Fibroblast of lung (primary cell): ENCODE data around the gene DUSP28. TPM values are rescaled to one million over a fixed set of nuclear protein-coding genes. Genes with fewer than 3 reads are reported as not detected.

ENCODE experiments used
- DNase-seq, 2 donors: peaks; one replicate each; pipeline versions ENCODE4 v3.0.0 to v3.0.0-alpha.2; 2010; ENCODE audit warnings: low read depth in 2 of 2
- H2AFZ ChIP-seq: 2 replicates; pipeline ENCODE4 v1.5.1; 2012; ENCODE audit warnings: low read length, control low read depth, inconsistent platforms
- H3K27ac ChIP-seq: 2 replicates; pipeline ENCODE4 v1.5.1; 2011; ENCODE audit warnings: low read length, control low read depth; ENCODE audit not compliant: insufficient read depth
- H3K27me3 ChIP-seq: 2 replicates; pipeline ENCODE4 v1.5.1; 2011; ENCODE audit warnings: mild to moderate bottlenecking, low read length; ENCODE audit not compliant: control insufficient read depth, insufficient read depth
- H3K36me3 ChIP-seq: 2 replicates; pipeline ENCODE4 v1.5.1; 2011; ENCODE audit warnings: low read length; ENCODE audit not compliant: control insufficient read depth, insufficient read depth
- H3K4me1 ChIP-seq: 2 replicates; pipeline ENCODE4 v1.5.1; 2011; ENCODE audit warnings: low read length; ENCODE audit not compliant: control insufficient read depth, insufficient read depth; ENCODE audit errors: extremely low read depth
- H3K4me2 ChIP-seq: 2 replicates; pipeline ENCODE4 v1.5.1; 2011; ENCODE audit warnings: low read length, control low read depth; ENCODE audit not compliant: insufficient read depth; ENCODE audit errors: extremely low read depth
- H3K4me3 ChIP-seq, 4 experiments: fragments of 200-600 bp in 1 of 4; sonication (generic) in 1 of 4; replicated peaks in 1 of 4; 2 replicates each; pipeline ENCODE4 v1.5.1; 2011 to 2016; ENCODE audit warnings: low read length in 4 of 4, low read depth in 3 of 4, mild to moderate bottlenecking in 3 of 4, control low read depth in 2 of 4, inconsistent platforms in 1 of 4, mixed read lengths in 1 of 4; ENCODE audit not compliant: insufficient read depth in 1 of 4; ENCODE audit errors: control extremely low read depth in 1 of 4
- H3K79me2 ChIP-seq: 2 replicates; pipeline ENCODE4 v1.5.1; 2012; ENCODE audit warnings: mild to moderate bottlenecking, low read length, inconsistent platforms; ENCODE audit not compliant: control insufficient read depth, insufficient read depth
- H3K9ac ChIP-seq: 2 replicates; pipeline ENCODE4 v1.5.1; 2011; ENCODE audit warnings: mild to moderate bottlenecking, low read length, control low read depth; ENCODE audit not compliant: insufficient read depth
- H3K9me3 ChIP-seq: 2 replicates; pipeline ENCODE4 v1.5.1; 2012; ENCODE audit warnings: low read depth, low read length; ENCODE audit not compliant: control insufficient read depth, insufficient read depth
- H4K20me1 ChIP-seq: 2 replicates; pipeline ENCODE4 v1.5.1; 2011; ENCODE audit warnings: low read length; ENCODE audit not compliant: control insufficient read depth, insufficient read depth; ENCODE audit errors: extremely low read depth
- EZH2 ChIP-seq: IDR thresholded peaks from 2 replicates; pipeline ENCODE4 v1.5.1; 2012; ENCODE audit warnings: low read length, control low read depth, mild to moderate bottlenecking; ENCODE audit errors: missing control alignments
- polyA plus RNA-seq, 2 donors: library from polyadenylated mRNA; depleted of rRNA in 1 of 2; stranded (reverse) in 1 of 2; unstranded in 1 of 2; fragments of >200 nt; gene quantifications; 2 replicates each; pipeline ENCODE4 v1.2.1, GENCODE V29; 2011 to 2012; ENCODE audit warnings: missing spikeins in 1 of 2
- total RNA-seq: library from RNA; depleted of rRNA; stranded (reverse); fragments of >200 nt; gene quantifications from 2 replicates; pipeline ENCODE4 v1.2.1, GENCODE V29; 2014
- TF ChIP-seq, protein P1 (sequence below), 2 donors: IDR thresholded peaks in 1 of 2; conservative IDR thresholded peaks in 1 of 2; 1 replicate in 1 of 2; 2 replicates in 1 of 2; pipeline ENCODE4 v1.5.1; 2011 to 2012; ENCODE audit warnings: low read length in 2 of 2, control low read depth in 1 of 2, inconsistent platforms in 1 of 2, low read depth in 1 of 2, mild to moderate bottlenecking in 1 of 2

Gene DUSP28
- total and polyA plus RNA-seq, 2 donors (not counting 1 experiment from before 2014, with no cell fraction given), result 2.5 to 3.9 TPM

GRCh38 chr2:240604291-240604938 is 44.3 kb downstream of the DUSP28 start:
- H4K20me1 ChIP-seq, result no peaks in the 10 kb centered on the region
- H3K79me2 ChIP-seq, result no peaks in the 10 kb centered on the region
- H2AFZ ChIP-seq, result no peak overlapping the region
- DNase-seq, result peak; percentile 36 to 65
- H3K27me3 ChIP-seq, result no peaks in the 10 kb centered on the region
- TF ChIP-seq EZH2, result no peak
- TF ChIP-seq, protein P1, sequence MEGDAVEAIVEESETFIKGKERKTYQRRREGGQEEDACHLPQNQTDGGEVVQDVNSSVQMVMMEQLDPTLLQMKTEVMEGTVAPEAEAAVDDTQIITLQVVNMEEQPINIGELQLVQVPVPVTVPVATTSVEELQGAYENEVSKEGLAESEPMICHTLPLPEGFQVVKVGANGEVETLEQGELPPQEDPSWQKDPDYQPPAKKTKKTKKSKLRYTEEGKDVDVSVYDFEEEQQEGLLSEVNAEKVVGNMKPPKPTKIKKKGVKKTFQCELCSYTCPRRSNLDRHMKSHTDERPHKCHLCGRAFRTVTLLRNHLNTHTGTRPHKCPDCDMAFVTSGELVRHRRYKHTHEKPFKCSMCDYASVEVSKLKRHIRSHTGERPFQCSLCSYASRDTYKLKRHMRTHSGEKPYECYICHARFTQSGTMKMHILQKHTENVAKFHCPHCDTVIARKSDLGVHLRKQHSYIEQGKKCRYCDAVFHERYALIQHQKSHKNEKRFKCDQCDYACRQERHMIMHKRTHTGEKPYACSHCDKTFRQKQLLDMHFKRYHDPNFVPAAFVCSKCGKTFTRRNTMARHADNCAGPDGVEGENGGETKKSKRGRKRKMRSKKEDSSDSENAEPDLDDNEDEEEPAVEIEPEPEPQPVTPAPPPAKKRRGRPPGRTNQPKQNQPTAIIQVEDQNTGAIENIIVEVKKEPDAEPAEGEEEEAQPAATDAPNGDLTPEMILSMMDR (conservative IDR thresholded peaks at IDR 0.05 in 1 of 2, IDR thresholded peaks at IDR 0.05 in 1 of 2; ENCODE audit: low read depth in 1 of 2, low read length in 2 of 2), result peak; percentile 45 to 65
- no peaks in the 10 kb centered on the region for H3K4me1 ChIP-seq
- H3K4me3 ChIP-seq, result no peak overlapping the region
- no peaks in the 10 kb centered on the region for H3K36me3 ChIP-seq
- H3K9ac ChIP-seq, result no peak overlapping the region
- H3K9me3 ChIP-seq, result no peaks in the 10 kb centered on the region
- no peak overlapping the region for H3K4me2 ChIP-seq
- H3K27ac ChIP-seq, result no peak overlapping the region

- Histone ChIP-seq H3K4me2 (no peak overlapping the region), H4K20me1 (no peaks in the 10 kb centered on the region), H3K79me2 (no peaks in the 10 kb centered on the region), H3K9ac (no peak overlapping the region), H3K36me3 (no peaks in the 10 kb centered on the region), H3K9me3 (no peaks in the 10 kb centered on the region), H2AFZ (no peak overlapping the region), H3K27ac (no peak overlapping the region), H3K4me3 (no peak overlapping the region), H3K27me3 (no peaks in the 10 kb centered on the region), H3K4me1 (no peaks in the 10 kb centered on the region)
- DNase-seq, result no peak
- no peak for TF ChIP-seq EZH2
- TF ChIP-seq, protein P1 (conservative IDR thresholded peaks at IDR 0.05 in 1 of 2, IDR thresholded peaks at IDR 0.05 in 1 of 2; ENCODE audit: low read depth in 1 of 2, low read length in 2 of 2), result no peak
Observed at GRCh38 chr2:240604939-240605716, 45.0 kb downstream of the DUSP28 start.

DNA sequence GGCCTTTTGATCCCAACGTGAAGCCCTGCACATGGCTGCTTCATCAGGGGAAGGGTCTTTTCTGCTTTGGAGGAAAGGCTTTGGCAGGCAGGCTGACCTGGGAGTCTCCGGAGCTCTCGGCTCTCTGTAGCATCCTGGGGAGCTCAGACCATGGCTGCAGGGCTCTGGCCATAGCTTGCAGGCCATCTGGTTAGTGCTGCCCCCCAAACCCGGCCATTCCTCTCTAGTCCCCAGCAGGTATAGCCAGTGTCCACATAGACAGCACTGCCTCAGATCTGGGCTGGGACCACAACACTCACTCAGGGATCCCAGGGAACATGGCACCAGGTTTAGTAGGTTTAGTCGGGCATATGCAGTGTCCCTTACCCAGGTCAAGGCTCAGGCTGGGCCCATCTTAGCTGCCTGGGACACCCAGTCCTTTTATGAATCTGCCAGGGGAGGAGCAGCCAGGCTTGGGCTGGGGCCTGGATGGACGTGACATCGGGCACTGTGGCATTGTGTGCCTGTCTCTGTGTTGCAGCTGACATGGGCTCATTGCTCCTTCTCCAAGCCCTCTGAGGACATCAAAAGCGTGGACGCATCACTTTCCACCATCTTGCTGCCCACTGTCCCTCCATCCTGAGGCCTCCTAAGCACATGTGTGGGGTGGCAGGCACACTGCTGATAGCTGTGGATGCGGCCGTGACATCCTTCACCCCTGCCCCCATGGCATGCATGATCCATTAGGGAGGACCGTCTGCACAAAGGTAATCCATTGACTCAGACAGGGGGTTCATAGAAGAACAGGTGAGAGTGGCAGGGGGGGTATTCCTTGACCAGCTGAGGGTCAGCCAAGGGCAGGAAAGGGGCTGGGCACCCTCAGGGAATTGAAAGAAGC is 45.9 kb downstream of the DUSP28 start:
- H3K4me3 ChIP-seq, result no peak overlapping the region
- no peaks in the 10 kb centered on the region for H4K20me1 ChIP-seq
- H3K4me1 ChIP-seq, result no peaks in the 10 kb centered on the region
- no peak overlapping the region for H3K4me2 ChIP-seq
- H3K27me3 ChIP-seq, result no peaks in the 10 kb centered on the region
- H3K27ac ChIP-seq, result no peak overlapping the region
- H3K9me3 ChIP-seq, result no peaks in the 10 kb centered on the region
- no peak for DNase-seq
- H3K79me2 ChIP-seq, result no peaks in the 10 kb centered on the region
- TF ChIP-seq, protein P1 (conservative IDR thresholded peaks at IDR 0.05 in 1 of 2, IDR thresholded peaks at IDR 0.05 in 1 of 2; ENCODE audit: low read depth in 1 of 2, low read length in 2 of 2), result no peak
- TF ChIP-seq EZH2, result no peak
- H2AFZ ChIP-seq, result no peak overlapping the region
- H3K9ac ChIP-seq, result no peak overlapping the region
- H3K36me3 ChIP-seq, result no peaks in the 10 kb centered on the region
